IMR-90 (cell line): ENCODE data around the gene FAF2. TPM values are rescaled to one million over a fixed set of nuclear protein-coding genes. Genes with fewer than 3 reads are reported as not detected.

ENCODE experiments used
- ATAC-seq: fragments of 200-7000 bp; cut with Tn5 transposase; 2 replicates; pipeline ENCODE4 v1.9.1; 2020; ENCODE audit warnings: low read depth, mild to moderate bottlenecking, moderate library complexity
- BruUV-seq: library from RNA; stranded (reverse); fragments of 400-500 nt; replicated peaks from 2 replicates; lab custom pipeline; 2021; lab: Mats Ljungman, UMichigan
- CTCF ChIA-PET: fragments of 300-600 bp; formaldehyde crosslinking; extraction: SDS; loops from one replicate; lab custom pipeline; 2021; ENCODE audit warnings: antibody characterized with exemption; lab: Yijun Ruan, JAX
- POLR2A ChIA-PET: fragments of 300-600 bp; sonication (Branson Sonifier 250); formaldehyde crosslinking; loops from one replicate; lab custom pipeline; 2022; ENCODE audit warnings: antibody characterized with exemption; ENCODE audit not compliant: unreplicated experiment; lab: Charles Lee
- DNase-seq: peaks from one replicate; pipeline ENCODE4 v3.0.0; 2013
- H2AFZ ChIP-seq: replicated peaks from 2 replicates; pipeline ENCODE3; 2013; ENCODE audit warnings: low read length, mild to moderate bottlenecking; ENCODE audit not compliant: poor library complexity
- H2AK5ac ChIP-seq: 2 replicates; pipeline ENCODE4 v1.6.1; 2013; ENCODE audit warnings: low read depth, low read length, inconsistent platforms
- H2AK9ac ChIP-seq: replicated peaks from 2 replicates; pipeline ENCODE3; 2013; ENCODE audit warnings: mild to moderate bottlenecking, low read depth, low read length, moderate library complexity; ENCODE audit not compliant: poor library complexity
- H2BK120ac ChIP-seq: 2 replicates; pipeline ENCODE4 v1.6.1; 2013; ENCODE audit warnings: low read depth, low read length, inconsistent platforms
- H2BK15ac ChIP-seq: 3 replicates; pipeline ENCODE4 v1.6.1; 2013; ENCODE audit warnings: low read depth, low read length, inconsistent platforms
- H2BK20ac ChIP-seq: 2 replicates; pipeline ENCODE4 v1.6.1; 2013; ENCODE audit warnings: low read depth, mild to moderate bottlenecking, inconsistent platforms, low read length, moderate library complexity
- H2BK5ac ChIP-seq: 2 replicates; pipeline ENCODE4 v1.6.1; 2013; ENCODE audit warnings: mild to moderate bottlenecking, low read depth, low read length, inconsistent platforms; ENCODE audit not compliant: poor library complexity, severe bottlenecking
- H3K14ac ChIP-seq: replicated peaks from 2 replicates; pipeline ENCODE4 v1.6.1; 2013; ENCODE audit warnings: low read depth, low read length, inconsistent platforms
- H3K18ac ChIP-seq: 2 replicates; pipeline ENCODE4 v1.6.1; 2013; ENCODE audit warnings: low read depth, low read length, control low read depth
- H3K23ac ChIP-seq: 2 replicates; pipeline ENCODE4 v1.6.1; 2013; ENCODE audit warnings: low read depth, low read length, inconsistent platforms
- H3K27ac ChIP-seq: 2 replicates; pipeline ENCODE4 v1.5.1; 2013; ENCODE audit warnings: mild to moderate bottlenecking, control low read depth, low read length; ENCODE audit not compliant: insufficient read depth
- H3K27me3 ChIP-seq: 2 replicates; pipeline ENCODE4 v1.6.1; 2013; ENCODE audit warnings: low read length; ENCODE audit not compliant: control insufficient read depth, insufficient read depth
- H3K36me3 ChIP-seq: 2 replicates; pipeline ENCODE4 v1.6.1; 2013; ENCODE audit warnings: low read length, mixed read lengths; ENCODE audit not compliant: control insufficient read depth, insufficient read depth
- H3K4ac ChIP-seq: 2 replicates; pipeline ENCODE4 v1.6.1; 2013; ENCODE audit warnings: low read depth, low read length, inconsistent platforms
- H3K4me1 ChIP-seq: 2 replicates; pipeline ENCODE4 v1.6.1; 2013; ENCODE audit warnings: low read length, mixed read lengths; ENCODE audit not compliant: control insufficient read depth, insufficient read depth
- H3K4me2 ChIP-seq: 2 replicates; pipeline ENCODE4 v1.6.1; 2013; ENCODE audit warnings: low read depth, mild to moderate bottlenecking, control low read depth, low read length, moderate library complexity
- H3K4me3 ChIP-seq: 2 replicates; pipeline ENCODE4 v1.5.1; 2013; ENCODE audit warnings: low read depth, mild to moderate bottlenecking, control low read depth, low read length, moderate library complexity; ENCODE audit not compliant: insufficient read depth
- H3K56ac ChIP-seq: 2 replicates; pipeline ENCODE4 v1.6.1; 2013; ENCODE audit warnings: low read length, inconsistent platforms; ENCODE audit not compliant: insufficient read depth; ENCODE audit errors: extremely low read depth
- H3K79me1 ChIP-seq, 2 experiments: 2 replicates each; pipeline ENCODE4 v1.6.1; 2013; ENCODE audit warnings: low read length in 2 of 2, inconsistent platforms in 1 of 2, low read depth in 1 of 2
- H3K9ac ChIP-seq: 2 replicates; pipeline ENCODE4 v1.6.1; 2013; ENCODE audit warnings: low read depth, low read length, control low read depth
- H3K9me1 ChIP-seq: 2 replicates; pipeline ENCODE4 v1.6.1; 2013; ENCODE audit warnings: low read length, inconsistent platforms; ENCODE audit not compliant: insufficient read depth
- H3K9me3 ChIP-seq: 2 replicates; pipeline ENCODE4 v1.6.1; 2013; ENCODE audit warnings: low read length; ENCODE audit not compliant: control insufficient read depth, insufficient read depth
- H4K20me1 ChIP-seq: 2 replicates; pipeline ENCODE4 v1.6.1; 2013; ENCODE audit warnings: low read length, inconsistent platforms; ENCODE audit not compliant: insufficient read depth
- H4K5ac ChIP-seq: 2 replicates; pipeline ENCODE4 v1.6.1; 2013; ENCODE audit warnings: mild to moderate bottlenecking, low read depth, low read length, control low read depth
- H4K8ac ChIP-seq, 2 experiments: 2 replicates each; pipeline ENCODE4 v1.6.1; 2013; ENCODE audit warnings: low read depth in 2 of 2, low read length in 2 of 2, control low read depth in 1 of 2, inconsistent platforms in 1 of 2
- H4K91ac ChIP-seq: 2 replicates; pipeline ENCODE4 v1.6.1; 2013; ENCODE audit warnings: low read depth, low read length, inconsistent platforms; ENCODE audit not compliant: insufficient read depth
- BHLHE40 ChIP-seq: fragments of 150-350 bp; IDR thresholded peaks from 2 replicates; pipeline ENCODE4 v1.6.1; 2016; ENCODE audit warnings: mild to moderate bottlenecking, low read depth, low read length
- CEBPB ChIP-seq: IDR thresholded peaks from 2 replicates; pipeline ENCODE4 v1.6.1; 2012; ENCODE audit warnings: low read depth, low read length, improper control_type of control experiment
- ELK1 ChIP-seq: fragments of 150-350 bp; IDR thresholded peaks from 2 replicates; pipeline ENCODE4 v1.6.1; 2016; ENCODE audit warnings: low read depth, mild to moderate bottlenecking, low read length, moderate library complexity, borderline replicate concordance
- FOS ChIP-seq: fragments of 150-350 bp; IDR thresholded peaks from 2 replicates; pipeline ENCODE4 v1.6.1; 2016; ENCODE audit warnings: low read depth, low read length
- MAFK ChIP-seq: IDR thresholded peaks from 2 replicates; pipeline ENCODE4 v1.6.1; 2012; ENCODE audit warnings: low read depth, low read length, improper control_type of control experiment
- MAZ ChIP-seq: IDR thresholded peaks from 2 replicates; pipeline ENCODE4 v1.6.1; 2012; ENCODE audit warnings: low read depth, mild to moderate bottlenecking, low read length, improper control_type of control experiment, moderate library complexity, borderline replicate concordance
- MXI1 ChIP-seq: IDR thresholded peaks from 2 replicates; pipeline ENCODE4 v1.6.1; 2012; ENCODE audit warnings: low read depth, mild to moderate bottlenecking, low read length, moderate library complexity, borderline replicate concordance
- NFE2L2 ChIP-seq: fragments of 150-350 bp; IDR thresholded peaks from 2 replicates; pipeline ENCODE4 v1.6.1; 2016; ENCODE audit warnings: low read depth, mild to moderate bottlenecking, low read length
- POLR2A ChIP-seq: IDR thresholded peaks from 2 replicates; pipeline ENCODE4 v1.6.1; 2012; ENCODE audit warnings: mild to moderate bottlenecking, low read depth, low read length
- RAD21 ChIP-seq: IDR thresholded peaks from 2 replicates; pipeline ENCODE4 v1.6.1; 2012; ENCODE audit warnings: low read length, improper control_type of control experiment
- RCOR1 ChIP-seq: IDR thresholded peaks from 2 replicates; pipeline ENCODE4 v1.6.1; 2012; ENCODE audit warnings: mild to moderate bottlenecking, low read length, improper control_type of control experiment; ENCODE audit not compliant: insufficient replicate concordance
- USF2 ChIP-seq: fragments of 150-350 bp; IDR thresholded peaks from 2 replicates; pipeline ENCODE4 v1.6.1; 2017; ENCODE audit warnings: mild to moderate bottlenecking, antibody characterized with exemption, low read length, low read depth
- WGBS, 2 experiments: methylation state at CpG; one replicate each; pipeline versions ENCODE4 v1.1.5 to v1.1.7; 2013; ENCODE audit warnings: missing lambda C conversion rate in 2 of 2; ENCODE audit not compliant: insufficient read length in 1 of 2; ENCODE audit errors: extremely low coverage in 2 of 2; 5-methylcytosine and 5-hydroxymethylcytosine counted together
- dilution Hi-C: fragments of 300-500 bp; cut with HindIII; formaldehyde crosslinking; loops from one replicate; pipeline ENCODE4 v1.14.3; 2018; ENCODE audit warnings: low sequenced_read_pairs; ENCODE audit not compliant: unreplicated experiment
- in situ Hi-C: fragments of 300-500 bp; cut with MboI; formaldehyde crosslinking; loops from 3 replicates; pipeline ENCODE4 v1.14.3; 2019; ENCODE audit warnings: low sequenced_read_pairs, inconsistent platforms, mixed read lengths
- intact Hi-C: fragments of 100-400 bp; cut with micrococcal nuclease; formaldehyde crosslinking; loops from 2 replicates; pipeline ENCODE4 v1.10.0; 2022
- polyA plus RNA-seq, 3 experiments: library from polyadenylated mRNA; depleted of rRNA; stranded (reverse); fragments of >200 nt; gene quantifications; 2 replicates each; pipeline ENCODE4 v1.2.3, GENCODE V29; 2012; ENCODE audit warnings: low replicate concordance in 1 of 3
- total RNA-seq: library from RNA; depleted of rRNA; stranded (reverse); fragments of >200 nt; gene quantifications from 2 replicates; pipeline ENCODE4 v1.2.3, GENCODE V29; 2012

Gene FAF2
- total and polyA plus RNA-seq, 2 of the 4 experiments (the other 2 are of a cell fraction): 32.9 to 47.0 TPM

- Histone ChIP-seq H3K9me1 (no peaks in the 10 kb centered on the region; the same call in 1 of the 2 replicates), H3K4ac (no peak overlapping the region), H2BK5ac (no peak overlapping the region), H3K56ac (no peak overlapping the region), H3K14ac (no peak overlapping the region), H3K4me3 (no peak overlapping the region), H3K4me2 (no peak overlapping the region), H3K18ac (no peak overlapping the region), H2AFZ (no peak overlapping the region), H4K91ac (no peak overlapping the region), H4K8ac (no peak overlapping the region), H3K79me1 (peaks cover 19 to 49% of the 10 kb centered on the region in 2 experiments), H3K9me3 (no peaks in the 10 kb centered on the region), H3K9ac (no peak overlapping the region), H3K23ac (no peak overlapping the region), H2BK15ac (no peak overlapping the region), H2BK120ac (no peak overlapping the region), H2BK20ac (no peak overlapping the region), H4K5ac (no peak overlapping the region), H3K27ac (no peak overlapping the region), H4K20me1 (peaks cover 39% of the 10 kb centered on the region), H2AK9ac (no peak overlapping the region), H2AK5ac (no peak overlapping the region), H3K4me1 (no peaks in the 10 kb centered on the region), H3K36me3 (peaks cover 10% of the 10 kb centered on the region; the same call in 1 of the 2 replicates), H3K27me3 (no peaks in the 10 kb centered on the region)
- POLR2A ChIA-PET: no interaction called here
- intact Hi-C loops: no loop called here
- no peak for DNase-seq
- BruUV-seq: no TSS peak
- no CpG with 5 or more reads among the region's 4 CpGs for WGBS, 2 experiments
- dilution Hi-C loops: no loop called here
- TF ChIP-seq ELK1: no peak
- TF ChIP-seq NFE2L2: no peak
- no peak for TF ChIP-seq MAZ
- no peak for TF ChIP-seq BHLHE40
- TF ChIP-seq MAFK: no peak
- TF ChIP-seq POLR2A: no peak
- no peak for TF ChIP-seq MXI1
- no peak for TF ChIP-seq FOS
- TF ChIP-seq RAD21: no peak
- no peak for TF ChIP-seq USF2
- no peak for TF ChIP-seq RCOR1
- TF ChIP-seq CEBPB: no peak
- CTCF ChIA-PET: interaction anchor here (0.6 kb wide), 1 partner anchor 1861 kb away, joined by 3 read pairs; no protein-coding TSS in a partner anchor
- ATAC-seq: no peak
- in situ Hi-C loops: no loop called here
Observed at GRCh38 chr5:176454724-176455394, 6.7 kb downstream of the FAF2 start.
